Naive B cell (primary cell): Measurements from ENCODE around the gene GSTCD. TPM values are rescaled to one million over a fixed set of nuclear protein-coding genes. Genes with fewer than 3 reads are reported as not detected.

Experiments used
- ATAC-seq, 2 donors: fragments of 150-1000 bp; cut with Tn5 transposase; 2 replicates each; pipeline ENCODE4 v1.10.0; 2021; ENCODE audit warnings: low read depth in 2 of 2, mild to moderate bottlenecking in 2 of 2, moderate library complexity in 2 of 2
- DNase-seq: peaks from one replicate; pipeline ENCODE4 v3.0.0; 2022
- H3K27ac Mint-ChIP-seq, 6 donors: one replicate each; pipeline ENCODE4 v1.8.0; 2020 to 2022; ENCODE audit warnings: mild to moderate bottlenecking in 6 of 6, mixed read lengths in 6 of 6, moderate library complexity in 5 of 6, inconsistent platforms in 2 of 6
- H3K27me3 Mint-ChIP-seq, 3 donors: one replicate each; pipeline ENCODE4 v1.8.0; 2021 to 2022; ENCODE audit warnings: mixed read lengths in 3 of 3, mild to moderate bottlenecking in 1 of 3
- H3K36me3 Mint-ChIP-seq, 2 donors: one replicate each; pipeline ENCODE4 v1.8.0; 2020 to 2022; ENCODE audit warnings: mixed read lengths in 2 of 2, inconsistent platforms in 1 of 2, mild to moderate bottlenecking in 1 of 2
- H3K4me1 Mint-ChIP-seq, 3 donors: one replicate each; pipeline ENCODE4 v1.8.0; 2020 to 2022; ENCODE audit warnings: mixed read lengths in 3 of 3, inconsistent platforms in 1 of 3, mild to moderate bottlenecking in 1 of 3, moderate library complexity in 1 of 3
- H3K4me3 Mint-ChIP-seq, 8 donors: one replicate each; pipeline ENCODE4 v1.8.0; 2020 to 2022; ENCODE audit warnings: mild to moderate bottlenecking in 8 of 8, mixed read lengths in 8 of 8, moderate library complexity in 8 of 8, inconsistent platforms in 2 of 8
- H3K9me3 Mint-ChIP-seq, 7 donors: one replicate each; pipeline ENCODE4 v1.8.0; 2020 to 2022; ENCODE audit warnings: mixed read lengths in 7 of 7, mild to moderate bottlenecking in 5 of 7, inconsistent platforms in 2 of 7, moderate library complexity in 1 of 7
- polyA plus RNA-seq, 6 donors: library from polyadenylated mRNA; unstranded; fragments of 300-500 nt; fragmentation: Illumina TruSeq; gene quantifications; one replicate each; pipeline ENCODE4 v1.2.3, GENCODE V29; 2021; ENCODE audit warnings: low read depth in 6 of 6

The GSTCD gene
- polyA plus RNA-seq, 6 donors from 2014 or later, result 4.4 to 6.1 (median 4.9) TPM; not detected in 1

GRCh38 chr4:105786748-105787147, 78.2 kb downstream of the GSTCD start:
- no peak overlapping the region for H3K4me3 Mint-ChIP-seq
- no peaks in the 10 kb centered on the region for H3K4me1 Mint-ChIP-seq
- ATAC-seq, result no peak
- no peak for DNase-seq
- no peaks in the 10 kb centered on the region for H3K27me3 Mint-ChIP-seq
- peaks cover 0 to 6% of the 10 kb centered on the region in 2 donors for H3K36me3 Mint-ChIP-seq
- no peak overlapping the region for H3K27ac Mint-ChIP-seq
- H3K9me3 Mint-ChIP-seq, result no peaks in the 10 kb centered on the region

DNA sequence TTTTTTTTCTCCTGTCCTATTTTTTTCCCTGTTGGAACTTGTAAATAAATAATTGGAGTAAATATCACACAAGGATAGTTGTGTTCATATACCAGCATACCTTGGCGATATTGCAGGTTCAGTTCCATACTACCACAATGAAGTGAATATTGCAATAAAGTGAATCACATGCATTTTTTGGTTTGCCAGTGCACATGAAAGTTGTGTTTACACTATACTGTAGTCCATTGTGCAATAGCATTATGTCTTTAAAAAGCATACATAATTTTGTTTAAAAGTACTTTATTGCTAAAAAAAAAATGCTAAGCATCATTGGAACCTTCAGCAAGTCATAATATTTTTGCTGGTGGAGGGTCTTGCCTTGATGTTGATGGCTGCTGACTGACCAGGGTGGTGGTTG, 88.6 kb downstream of the GSTCD start:
- Mint-ChIP-seq H3K36me3 (peaks cover 27 to 35% of the 10 kb centered on the region in 2 donors), H3K9me3 (peaks cover 0 to 6% (median 0%) of the 10 kb centered on the region in 7 donors), H3K27me3 (no peaks in the 10 kb centered on the region), H3K27ac (no peak overlapping the region), H3K4me1 (no peaks in the 10 kb centered on the region), H3K4me3 (no peak overlapping the region)
- no peak for DNase-seq
- no peak for ATAC-seq

DNA sequence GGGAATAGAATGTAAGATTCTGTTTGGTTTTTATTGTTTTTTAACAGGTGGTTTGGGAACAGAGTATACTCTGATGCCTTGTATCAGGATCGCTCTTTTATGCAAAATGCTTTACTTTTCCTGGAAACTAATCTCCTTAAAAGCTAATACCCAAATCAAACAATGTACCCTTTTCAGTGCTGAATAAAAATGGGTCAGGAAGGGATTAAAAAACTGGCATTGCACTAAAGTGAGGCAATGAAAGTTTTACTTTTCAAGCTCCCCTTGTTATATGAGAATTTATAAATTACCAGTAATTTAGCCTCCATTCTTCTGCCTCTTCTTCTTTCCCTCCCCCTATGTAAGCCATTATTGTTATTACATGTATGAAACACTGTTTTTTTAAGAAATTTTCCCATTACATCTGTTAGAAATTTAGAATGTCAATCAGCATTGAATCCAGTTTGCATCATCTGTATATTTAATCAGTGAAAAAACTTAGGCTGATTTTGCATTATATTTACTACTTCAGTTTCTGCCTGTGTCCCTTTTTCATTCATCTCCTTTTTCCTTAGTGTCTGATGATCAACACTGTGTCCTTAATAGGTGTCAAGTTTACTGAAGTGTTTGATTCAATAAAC, 97.0 kb downstream of the GSTCD start:
- Mint-ChIP-seq H3K27me3 (no peaks in the 10 kb centered on the region), H3K36me3 (peaks cover 0 to 4% of the 10 kb centered on the region in 2 donors), H3K4me3 (no peak overlapping the region), H3K27ac (no peak overlapping the region), H3K4me1 (no peaks in the 10 kb centered on the region), H3K9me3 (no peaks in the 10 kb centered on the region)
- no peak for DNase-seq
- ATAC-seq, result no peak

DNA sequence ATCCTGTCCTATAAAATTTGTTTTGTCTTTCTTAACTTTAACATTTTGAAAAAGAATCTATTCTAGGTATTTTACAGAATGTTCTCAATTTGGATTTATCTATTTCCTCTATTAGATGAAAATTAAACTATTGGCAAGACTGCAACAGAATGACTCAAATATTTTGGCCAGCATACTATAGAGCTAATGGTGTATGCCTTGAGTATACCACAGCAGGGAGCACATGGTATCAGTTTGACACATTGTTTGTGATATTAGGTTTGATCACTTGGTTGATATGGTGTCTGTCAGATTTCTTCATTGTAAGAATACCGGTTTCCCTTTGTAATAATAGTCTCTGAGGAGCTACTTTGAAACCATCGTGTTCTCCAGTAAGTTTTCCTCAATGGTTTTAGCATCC, 98.9 kb downstream of the GSTCD start:
- Mint-ChIP-seq H3K9me3 (no peaks in the 10 kb centered on the region), H3K27me3 (no peaks in the 10 kb centered on the region), H3K4me3 (no peak overlapping the region), H3K27ac (no peak overlapping the region), H3K4me1 (no peaks in the 10 kb centered on the region), H3K36me3 (no peaks in the 10 kb centered on the region)
- ATAC-seq, result no peak
- no peak for DNase-seq

GRCh38 chr4:105808030-105808749, 99.6 kb downstream of the GSTCD start:
- Mint-ChIP-seq H3K4me3 (no peak overlapping the region), H3K27ac (peak overlapping the region in 1 of 6 donors; percentile 55), H3K9me3 (no peaks in the 10 kb centered on the region), H3K27me3 (no peaks in the 10 kb centered on the region), H3K36me3 (no peaks in the 10 kb centered on the region), H3K4me1 (no peaks in the 10 kb centered on the region)
- no peak for DNase-seq
- ATAC-seq, result no peak

GRCh38 chr4:105808750-105809041, 100.1 kb downstream of the GSTCD start:
- Mint-ChIP-seq H3K27me3 (no peaks in the 10 kb centered on the region), H3K4me3 (no peak overlapping the region), H3K4me1 (no peaks in the 10 kb centered on the region), H3K36me3 (peaks cover 3 to 4% of the 10 kb centered on the region in 2 donors), H3K9me3 (peaks cover 0 to 4% (median 0%) of the 10 kb centered on the region in 7 donors), H3K27ac (no peak overlapping the region)
- ATAC-seq (no peak), DNase-seq (no peak)

- Mint-ChIP-seq H3K27me3 (no peaks in the 10 kb centered on the region), H3K9me3 (peaks cover 0 to 7% (median 0%) of the 10 kb centered on the region in 7 donors), H3K27ac (no peak overlapping the region), H3K36me3 (peaks cover 10 to 11% of the 10 kb centered on the region in 2 donors), H3K4me1 (no peaks in the 10 kb centered on the region), H3K4me3 (no peak overlapping the region)
- DNase-seq (no peak), ATAC-seq (no peak)
Measured at GRCh38 chr4:105815701-105816100, 107.1 kb downstream of the GSTCD start.

- Mint-ChIP-seq H3K36me3 (peaks cover 0 to 6% of the 10 kb centered on the region in 2 donors), H3K9me3 (no peaks in the 10 kb centered on the region), H3K27ac (no peak overlapping the region), H3K27me3 (no peaks in the 10 kb centered on the region), H3K4me1 (no peaks in the 10 kb centered on the region), H3K4me3 (no peak overlapping the region)
- DNase-seq (no peak), ATAC-seq (no peak)
Measured at GRCh38 chr4:105822061-105822460, 113.5 kb downstream of the GSTCD start.

- no peaks in the 10 kb centered on the region for H3K27me3 Mint-ChIP-seq
- H3K4me3 Mint-ChIP-seq, result no peak overlapping the region
- peaks cover 0 to 3% (median 0%) of the 10 kb centered on the region in 7 donors for H3K9me3 Mint-ChIP-seq
- peaks cover 19 to 21% of the 10 kb centered on the region in 2 donors for H3K36me3 Mint-ChIP-seq
- ATAC-seq (no peak), DNase-seq (no peak)
- H3K27ac Mint-ChIP-seq, result no peak overlapping the region
- no peaks in the 10 kb centered on the region for H3K4me1 Mint-ChIP-seq
Measured at GRCh38 chr4:105828074-105828473, 119.5 kb downstream of the GSTCD start.

GRCh38 chr4:105831189-105831588, 122.6 kb downstream of the GSTCD start:
- peaks cover 19 to 23% of the 10 kb centered on the region in 2 donors for H3K36me3 Mint-ChIP-seq
- no peak overlapping the region for H3K4me3 Mint-ChIP-seq
- H3K4me1 Mint-ChIP-seq, result no peaks in the 10 kb centered on the region
- H3K27ac Mint-ChIP-seq, result no peak overlapping the region
- no peak for DNase-seq
- no peaks in the 10 kb centered on the region for H3K27me3 Mint-ChIP-seq
- H3K9me3 Mint-ChIP-seq, result peaks cover 0 to 3% (median 0%) of the 10 kb centered on the region in 7 donors
- ATAC-seq, result no peak

GRCh38 chr4:105835177-105835576, 126.6 kb downstream of the GSTCD start:
- ATAC-seq (no peak), DNase-seq (no peak)
- Mint-ChIP-seq H3K4me3 (no peak overlapping the region), H3K27ac (no peak overlapping the region), H3K9me3 (peaks cover 0 to 3% (median 0%) of the 10 kb centered on the region in 7 donors), H3K4me1 (no peaks in the 10 kb centered on the region), H3K27me3 (no peaks in the 10 kb centered on the region), H3K36me3 (peaks cover 5 to 23% of the 10 kb centered on the region in 2 donors)

DNA sequence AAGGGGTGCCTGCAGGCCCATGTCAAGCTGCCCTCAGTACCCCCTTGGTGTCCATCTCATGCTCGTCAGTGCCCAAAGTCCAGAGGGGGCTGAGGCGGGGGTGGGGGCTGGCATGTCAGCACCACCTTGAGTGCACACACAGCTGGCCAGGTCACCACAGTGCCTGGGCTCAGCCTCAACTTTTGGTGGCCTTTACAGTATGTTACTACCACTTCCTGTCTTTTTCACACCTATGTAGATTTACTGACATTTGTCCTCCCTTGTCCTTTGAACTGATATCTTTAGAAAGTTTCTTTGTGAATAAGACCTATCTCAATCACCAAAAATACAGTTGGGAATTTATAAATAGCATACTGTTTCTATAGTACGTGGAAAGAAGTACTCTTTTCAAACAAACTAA, 128.0 kb downstream of the GSTCD start:
- Mint-ChIP-seq H3K36me3 (peaks cover 5 to 25% of the 10 kb centered on the region in 2 donors), H3K9me3 (peaks cover 0 to 3% (median 0%) of the 10 kb centered on the region in 7 donors), H3K27ac (peak overlapping the region in 1 of 6 donors; percentile 52), H3K4me3 (no peak overlapping the region), H3K27me3 (no peaks in the 10 kb centered on the region), H3K4me1 (no peaks in the 10 kb centered on the region)
- no peak for ATAC-seq
- no peak for DNase-seq

GRCh38 chr4:105837037-105837436, 128.5 kb downstream of the GSTCD start:
- H3K27ac Mint-ChIP-seq, result no peak overlapping the region
- H3K36me3 Mint-ChIP-seq, result peaks cover 5 to 25% of the 10 kb centered on the region in 2 donors
- ATAC-seq (no peak), DNase-seq (no peak)
- H3K4me1 Mint-ChIP-seq, result no peaks in the 10 kb centered on the region
- H3K9me3 Mint-ChIP-seq, result peaks cover 0 to 3% (median 0%) of the 10 kb centered on the region in 7 donors
- no peak overlapping the region for H3K4me3 Mint-ChIP-seq
- H3K27me3 Mint-ChIP-seq, result no peaks in the 10 kb centered on the region

GRCh38 chr4:105838082-105838481, 129.5 kb downstream of the GSTCD start:
- H3K36me3 Mint-ChIP-seq, result peaks cover 5 to 22% of the 10 kb centered on the region in 2 donors
- H3K4me3 Mint-ChIP-seq, result no peak overlapping the region
- H3K27ac Mint-ChIP-seq, result no peak overlapping the region
- DNase-seq (no peak), ATAC-seq (no peak)
- H3K4me1 Mint-ChIP-seq, result no peaks in the 10 kb centered on the region
- H3K27me3 Mint-ChIP-seq, result no peaks in the 10 kb centered on the region
- peaks cover 0 to 3% (median 0%) of the 10 kb centered on the region in 7 donors for H3K9me3 Mint-ChIP-seq
